GM21717 (cell line): ENCODE results near the gene TCF7L1.

Experiments used
- ATAC-seq: cut with Tn5 transposase; IDR thresholded peaks from one replicate; pipeline ENCODE4 v1.9.1; 2021; ENCODE audit warnings: mild to moderate bottlenecking, moderate library complexity; ENCODE audit not compliant: unreplicated experiment

The TCF7L1 gene

GRCh38 chr2:85160966-85161960 lies 28.1 kb downstream of the TCF7L1 start:
- no peak for ATAC-seq

GRCh38 chr2:85162746-85163301 lies 29.6 kb downstream of the TCF7L1 start:
- no peak for ATAC-seq

GRCh38 chr2:85163675-85164074 lies 30.5 kb downstream of the TCF7L1 start:
- ATAC-seq, result no peak

GRCh38 chr2:85164145-85164569 lies 31.0 kb downstream of the TCF7L1 start:
- ATAC-seq, result no peak

GRCh38 chr2:85165088-85165690 lies 32.0 kb downstream of the TCF7L1 start:
- no peak for ATAC-seq

GRCh38 chr2:85166021-85166420 lies 32.8 kb downstream of the TCF7L1 start:
- no peak for ATAC-seq

GRCh38 chr2:85167479-85167878 lies 34.3 kb downstream of the TCF7L1 start:
- ATAC-seq, result no peak

- no peak for ATAC-seq
Measured at GRCh38 chr2:85168942-85169341, 35.8 kb downstream of the TCF7L1 start.

GRCh38 chr2:85169581-85169980 lies 36.4 kb downstream of the TCF7L1 start:
- no peak for ATAC-seq

GRCh38 chr2:85170938-85171475 lies 37.8 kb downstream of the TCF7L1 start:
- no peak for ATAC-seq

- ATAC-seq, result no peak
Measured at GRCh38 chr2:85171916-85172315, 38.7 kb downstream of the TCF7L1 start.

GRCh38 chr2:85173909-85174308 lies 40.7 kb downstream of the TCF7L1 start:
- no peak for ATAC-seq

- no peak for ATAC-seq
Measured at GRCh38 chr2:85174943-85175342, 41.8 kb downstream of the TCF7L1 start.

- no peak for ATAC-seq
Measured at GRCh38 chr2:85175369-85176299, 42.4 kb downstream of the TCF7L1 start.

GRCh38 chr2:85177031-85177824 lies 44.0 kb downstream of the TCF7L1 start:
- no peak for ATAC-seq

GRCh38 chr2:85178154-85178553 lies 45.0 kb downstream of the TCF7L1 start:
- no peak for ATAC-seq

GRCh38 chr2:85178980-85179411 lies 45.8 kb downstream of the TCF7L1 start:
- no peak for ATAC-seq

GRCh38 chr2:85179541-85179940 lies 46.3 kb downstream of the TCF7L1 start:
- no peak for ATAC-seq

GRCh38 chr2:85180322-85181133 lies 47.3 kb downstream of the TCF7L1 start:
- no peak for ATAC-seq
